Measurements from ENCODE around the gene PDE3B. TPM values are rescaled to one million over a fixed set of nuclear protein-coding genes. Genes with fewer than 3 reads are reported as not detected.

The PDE3B gene
- total RNA-seq, 4 donors from 2014 or later: 14.0 to 30.5 (median 18.0) TPM

GRCh38 chr11:14898906-14899305, 255.3 kb downstream of the PDE3B start:
- no peak overlapping the region for H3K27ac ChIP-seq
- TF ChIP-seq POLR2A (IDR thresholded peaks at IDR 0.05): no peak
- TF ChIP-seq CTCF (IDR thresholded peaks at IDR 0.05): no peak
- no peak for DNase-seq
- H3K36me3 ChIP-seq: no peaks in the 10 kb centered on the region
- H3K4me3 ChIP-seq: no peak overlapping the region
- no peaks in the 10 kb centered on the region for H3K9me3 ChIP-seq
- H3K4me1 ChIP-seq: no peaks in the 10 kb centered on the region
- H3K27me3 ChIP-seq: no peaks in the 10 kb centered on the region

- H3K4me3 ChIP-seq: no peak overlapping the region
- TF ChIP-seq POLR2A (IDR thresholded peaks at IDR 0.05) (no peak), CTCF (IDR thresholded peaks at IDR 0.05) (no peak)
- no peak overlapping the region for H3K27ac ChIP-seq
- peaks cover 0 to 16% (median 4%) of the 10 kb centered on the region in 4 donors for H3K4me1 ChIP-seq
- H3K27me3 ChIP-seq: no peaks in the 10 kb centered on the region
- H3K9me3 ChIP-seq: no peaks in the 10 kb centered on the region
- DNase-seq: no peak
- H3K36me3 ChIP-seq: no peaks in the 10 kb centered on the region
Measured at GRCh38 chr11:14902650-14903350, 259.2 kb downstream of the PDE3B start.

GRCh38 chr11:14904745-14905103, 261.1 kb downstream of the PDE3B start:
- Histone ChIP-seq H3K9me3 (no peaks in the 10 kb centered on the region), H3K27me3 (no peaks in the 10 kb centered on the region), H3K27ac (peak overlapping the region; percentile 20 to 72 (median 52)), H3K4me3 (peak overlapping the region; percentile 52 to 61 (median 58)), H3K4me1 (peaks cover 0 to 22% (median 4%) of the 10 kb centered on the region in 4 donors), H3K36me3 (no peaks in the 10 kb centered on the region)
- no peak for TF ChIP-seq POLR2A (IDR thresholded peaks at IDR 0.05)
- peak; percentile 66 to 94 (median 86) for TF ChIP-seq CTCF (IDR thresholded peaks at IDR 0.05)
- peak; percentile 68 to 91 (median 86) for DNase-seq

GRCh38 chr11:14905104-14906033, 261.8 kb downstream of the PDE3B start:
- peak; percentile 64 to 90 (median 89) for DNase-seq
- Histone ChIP-seq H3K9me3 (no peaks in the 10 kb centered on the region), H3K27ac (peak overlapping the region; percentile 20 to 72 (median 52)), H3K27me3 (no peaks in the 10 kb centered on the region), H3K4me3 (peak overlapping the region; percentile 52 to 61 (median 58)), H3K36me3 (no peaks in the 10 kb centered on the region), H3K4me1 (peaks cover 0 to 22% (median 4%) of the 10 kb centered on the region in 4 donors)
- TF ChIP-seq POLR2A (IDR thresholded peaks at IDR 0.05) (no peak), CTCF (IDR thresholded peaks at IDR 0.05) (peak in 4 of 6 experiments; percentile 16 to 38 (median 22))

- H3K4me1 ChIP-seq: peaks cover 0 to 22% (median 4%) of the 10 kb centered on the region in 4 donors
- no peaks in the 10 kb centered on the region for H3K27me3 ChIP-seq
- H3K27ac ChIP-seq: no peak overlapping the region
- no peak overlapping the region for H3K4me3 ChIP-seq
- H3K36me3 ChIP-seq: no peaks in the 10 kb centered on the region
- no peaks in the 10 kb centered on the region for H3K9me3 ChIP-seq
- TF ChIP-seq POLR2A (IDR thresholded peaks at IDR 0.05) (no peak), CTCF (IDR thresholded peaks at IDR 0.05) (no peak)
- DNase-seq: no peak
Measured at GRCh38 chr11:14906578-14906977, 263.0 kb downstream of the PDE3B start.
